Uterus (tissue), 4 donors: ENCODE results near the gene PUS3. TPM values are rescaled to one million over a fixed set of nuclear protein-coding genes. Genes with fewer than 3 reads are reported as not detected.

ENCODE experiments used
- DNase-seq, 2 donors: peaks; one replicate each; pipeline ENCODE4 v3.0.0-alpha.2; 2019 to 2020
- H3K27ac ChIP-seq, 2 donors: fragments of 200-600 bp; sonication (generic); 1 replicate in 1 of 2; 2 replicates in 1 of 2; pipeline ENCODE4 v1.5.1; 2016 to 2018
- H3K27me3 ChIP-seq, 2 donors: fragments of 200-600 bp; sonication (generic); one replicate each; pipeline ENCODE4 v1.5.1; 2018 to 2019; ENCODE audit warnings: control low read depth in 1 of 2
- H3K36me3 ChIP-seq, 2 donors: fragments of 200-600 bp; sonication (generic); one replicate each; pipeline ENCODE4 v1.5.1; 2019; ENCODE audit warnings: control low read depth in 1 of 2
- H3K4me1 ChIP-seq, 2 donors: fragments of 200-600 bp; sonication (generic); one replicate each; pipeline ENCODE4 v1.5.1; 2018 to 2019; ENCODE audit warnings: control low read depth in 1 of 2
- H3K4me3 ChIP-seq, 2 donors: fragments of 200-600 bp; sonication (generic); 1 replicate in 1 of 2; 2 replicates in 1 of 2; pipeline ENCODE4 v1.5.1; 2018 to 2019; ENCODE audit warnings: mild to moderate bottlenecking in 1 of 2
- H3K9me3 ChIP-seq, 2 donors: fragments of 200-600 bp; sonication (generic); one replicate each; pipeline ENCODE4 v1.5.1; 2019; ENCODE audit warnings: control low read depth in 1 of 2
- CTCF ChIP-seq, 4 experiments: fragments of 200-600 bp in 2 of 4; fragments of 450-650 bp in 2 of 4; sonication (generic) in 2 of 4; IDR thresholded peaks; one replicate each; pipeline ENCODE4 v1.5.1; 2016 to 2019; ENCODE audit warnings: antibody characterized with exemption in 4 of 4, mild to moderate bottlenecking in 2 of 4, moderate library complexity in 1 of 4
- POLR2A ChIP-seq, 2 donors: fragments of 450-650 bp; IDR thresholded peaks; one replicate each; pipeline ENCODE4 v1.6.1; 2016; ENCODE audit warnings: antibody characterized with exemption in 2 of 2, mild to moderate bottlenecking in 1 of 2, moderate library complexity in 1 of 2
- intact Hi-C: fragments of 100-400 bp; cut with DNase I; formaldehyde crosslinking; loops from one replicate; pipeline ENCODE4 v1.15.1; 2023; ENCODE audit warnings: low total_unique reads
- total RNA-seq, 4 donors: library from RNA; depleted of rRNA in 3 of 4; stranded (reverse); fragments of >200 nt in 3 of 4; gene quantifications; one replicate each; pipeline versions ENCODE4 v1.1.0 to v1.2.4, GENCODE V29; 2014 to 2023
- donor health status: DM: yes; HTN: yes; CAD: no.

The PUS3 gene
- total RNA-seq, result 10 to 100 TPM in 2 of 4 donors, 1 to 10 TPM in 2; 1.8 to 19.4 (median 10.2) TPM

GRCh38 chr11:125902927-125903710 is at the start of gene PUS3:
TSS of gene PUS3 (minus strand) at chr11:125903206. CDS start at chr11:125896284, 6,922 bp downstream.
- TF ChIP-seq CTCF (IDR thresholded peaks at IDR 0.05), result no peak
- TF ChIP-seq POLR2A (IDR thresholded peaks at IDR 0.05), result peak in 1 of 2 donors; percentile 29
- peak; percentile 85 to 87 for DNase-seq
- Histone ChIP-seq H3K9me3 (no peaks in the 10 kb centered on the region), H3K4me1 (peaks cover 0 to 9% of the 10 kb centered on the region in 2 donors), H3K27ac (peak within 1 kb of the TSS; percentile 65 to 71), H3K4me3 (peak within 1 kb of the TSS; percentile 41 to 55), H3K36me3 (no peaks in the 10 kb centered on the region), H3K27me3 (peaks cover 10 to 20% of the 10 kb centered on the region in 2 donors)
- intact Hi-C loops, result no loop called here

- H3K27me3 ChIP-seq, result no peaks in the 10 kb centered on the region
- peaks cover 23 to 24% of the 10 kb centered on the region in 2 donors for H3K4me1 ChIP-seq
- no peak overlapping the region for H3K4me3 ChIP-seq
- intact Hi-C loops, result no loop called here
- no peak for TF ChIP-seq CTCF (IDR thresholded peaks at IDR 0.05)
- TF ChIP-seq POLR2A (IDR thresholded peaks at IDR 0.05), result no peak
- H3K9me3 ChIP-seq, result no peaks in the 10 kb centered on the region
- no peak for DNase-seq
- peak overlapping the region; percentile 54 to 74 for H3K27ac ChIP-seq
- no peaks in the 10 kb centered on the region for H3K36me3 ChIP-seq
Observed at GRCh38 chr11:125952559-125952958, 49.6 kb upstream of the PUS3 start.

- Histone ChIP-seq H3K4me1 (peaks cover 23 to 24% of the 10 kb centered on the region in 2 donors), H3K4me3 (no peak overlapping the region), H3K27ac (peak overlapping the region; percentile 39 to 74), H3K27me3 (no peaks in the 10 kb centered on the region), H3K9me3 (no peaks in the 10 kb centered on the region), H3K36me3 (no peaks in the 10 kb centered on the region)
- intact Hi-C loops, result no loop called here
- TF ChIP-seq CTCF (IDR thresholded peaks at IDR 0.05) (no peak), POLR2A (IDR thresholded peaks at IDR 0.05) (no peak)
- DNase-seq, result peak in 1 of 2 donors; percentile 62
Observed at GRCh38 chr11:125951731-125952130, 48.7 kb upstream of the PUS3 start.

- no peak overlapping the region for H3K4me3 ChIP-seq
- H3K36me3 ChIP-seq, result no peaks in the 10 kb centered on the region
- no peaks in the 10 kb centered on the region for H3K27me3 ChIP-seq
- H3K4me1 ChIP-seq, result peaks cover 22 to 24% of the 10 kb centered on the region in 2 donors
- no peaks in the 10 kb centered on the region for H3K9me3 ChIP-seq
- DNase-seq, result peak; percentile 82 to 88
- peak overlapping the region; percentile 39 to 74 for H3K27ac ChIP-seq
- intact Hi-C loops, result no loop called here
- TF ChIP-seq CTCF (IDR thresholded peaks at IDR 0.05) (no peak), POLR2A (IDR thresholded peaks at IDR 0.05) (no peak)
Observed at GRCh38 chr11:125950696-125951651, 48.0 kb upstream of the PUS3 start.
